ENCODE results near the gene INO80C. TPM values are rescaled to one million over a fixed set of nuclear protein-coding genes. Genes with fewer than 3 reads are reported as not detected.

The INO80C gene
- total and polyA plus RNA-seq, 2 of the 4 experiments (the other 2 are of a cell fraction): 5.6 to 17.1 TPM

GRCh38 chr18:35521133-35521532 lies 23.4 kb upstream of the INO80C start:
- H4K5ac ChIP-seq (ENCODE audit: low read depth, low read length): no peak overlapping the region
- no peak overlapping the region for H3K18ac ChIP-seq (ENCODE audit: low read depth, low read length)
- BruUV-seq (replicated peaks): no TSS peak
- H3K79me1 ChIP-seq (ENCODE audit: low read depth in 1 of 2, low read length in 2 of 2): no peaks in the 10 kb centered on the region
- DNase-seq (no peak), ATAC-seq (ENCODE audit: low read depth) (no peak)
- no peaks in the 10 kb centered on the region for H3K9me3 ChIP-seq (ENCODE audit: control insufficient read depth, insufficient read depth, low read length)
- H3K4me3 ChIP-seq (ENCODE audit: insufficient read depth, low read depth, low read length): no peak overlapping the region
- H2AK5ac ChIP-seq (ENCODE audit: low read depth, low read length): no peak overlapping the region
- H3K56ac ChIP-seq (ENCODE audit: extremely low read depth, insufficient read depth, low read length): no peak overlapping the region
- H3K14ac ChIP-seq (replicated peaks; ENCODE audit: low read depth, low read length): no peak overlapping the region
- H3K23ac ChIP-seq (ENCODE audit: low read depth, low read length): no peak overlapping the region
- peaks cover 5% of the 10 kb centered on the region for H3K27me3 ChIP-seq (ENCODE audit: control insufficient read depth, insufficient read depth, low read length)
- no peak overlapping the region for H4K91ac ChIP-seq (ENCODE audit: insufficient read depth, low read depth, low read length)
- in situ Hi-C loops (cut with MboI; ENCODE audit: low sequenced_read_pairs): no loop called here
- no CpG with 5 or more reads among the region's 5 CpGs for WGBS, 2 experiments (ENCODE audit: extremely low coverage in 2 of 2, insufficient read length in 1 of 2)
- no peak overlapping the region for H2BK120ac ChIP-seq (ENCODE audit: low read depth, low read length)
- POLR2A ChIA-PET (ENCODE audit: unreplicated experiment): no interaction called here
- no peaks in the 10 kb centered on the region; the same call in 1 of the 2 replicates for H3K9me1 ChIP-seq (ENCODE audit: insufficient read depth, low read length)
- H3K9ac ChIP-seq (ENCODE audit: low read depth, low read length): no peak overlapping the region
- no peaks in the 10 kb centered on the region for H4K20me1 ChIP-seq (ENCODE audit: insufficient read depth, low read length)
- H2BK15ac ChIP-seq (ENCODE audit: low read depth, low read length): no peak overlapping the region
- H3K27ac ChIP-seq (ENCODE audit: insufficient read depth, low read length): no peak overlapping the region
- H2BK5ac ChIP-seq (ENCODE audit: low read depth, low read length, poor library complexity, severe bottlenecking): no peak overlapping the region
- no peak overlapping the region for H3K4ac ChIP-seq (ENCODE audit: low read depth, low read length)
- no peak overlapping the region for H2AK9ac ChIP-seq (replicated peaks; ENCODE audit: low read depth, low read length, poor library complexity)
- intact Hi-C loops (cut with micrococcal nuclease): no loop called here
- no peaks in the 10 kb centered on the region for H3K36me3 ChIP-seq (ENCODE audit: control insufficient read depth, insufficient read depth, low read length)
- dilution Hi-C loops (cut with HindIII; ENCODE audit: low sequenced_read_pairs, unreplicated experiment): no loop called here
- no peak overlapping the region for H3K4me2 ChIP-seq (ENCODE audit: low read depth, low read length)
- no peak overlapping the region for H4K8ac ChIP-seq (ENCODE audit: low read depth in 2 of 2, low read length in 2 of 2)
- CTCF ChIA-PET: no interaction called here
- no peak overlapping the region for H2AFZ ChIP-seq (replicated peaks; ENCODE audit: low read length, poor library complexity)
- H2BK20ac ChIP-seq (ENCODE audit: low read depth, low read length): no peak overlapping the region
- peaks cover 4% of the 10 kb centered on the region; the same call in 1 of the 2 replicates for H3K4me1 ChIP-seq (ENCODE audit: control insufficient read depth, insufficient read depth, low read length)
- TF ChIP-seq RAD21 (IDR thresholded peaks at IDR 0.05; ENCODE audit: low read length): no peak
- TF ChIP-seq NFE2L2 (IDR thresholded peaks at IDR 0.05; ENCODE audit: low read depth, low read length): no peak
- no peak for TF ChIP-seq FOS (IDR thresholded peaks at IDR 0.05; ENCODE audit: low read depth, low read length)
- no peak for TF ChIP-seq MAZ (IDR thresholded peaks at IDR 0.05; ENCODE audit: borderline replicate concordance, low read depth, low read length)
- no peak for TF ChIP-seq SMC3 (IDR thresholded peaks at IDR 0.05; ENCODE audit: low read depth, low read length)
- no peak for TF ChIP-seq ELK1 (IDR thresholded peaks at IDR 0.05; ENCODE audit: borderline replicate concordance, low read depth, low read length)
- TF ChIP-seq CTCF (conservative IDR thresholded peaks at IDR 0.05; ENCODE audit: low read depth, low read length): no peak
- TF ChIP-seq MXI1 (IDR thresholded peaks at IDR 0.05; ENCODE audit: borderline replicate concordance, low read depth, low read length): no peak
- no peak for TF ChIP-seq BHLHE40 (IDR thresholded peaks at IDR 0.05; ENCODE audit: low read depth, low read length)
- TF ChIP-seq RCOR1 (IDR thresholded peaks at IDR 0.05; ENCODE audit: insufficient replicate concordance, low read length): no peak
- TF ChIP-seq RFX5 (IDR thresholded peaks at IDR 0.05; ENCODE audit: low read depth, low read length): no peak
- TF ChIP-seq MAFK (IDR thresholded peaks at IDR 0.05; ENCODE audit: low read depth, low read length): no peak
- no peak for TF ChIP-seq CHD1 (IDR thresholded peaks at IDR 0.05; ENCODE audit: low read depth, low read length)
- no peak for TF ChIP-seq POLR2A (IDR thresholded peaks at IDR 0.05; ENCODE audit: low read depth, low read length)

Data from IMR-90 (cell line).